IMR-90 (cell line): ENCODE measurements around the gene NR5A2.

Source experiments
- BHLHE40 ChIP-seq: fragments of 150-350 bp; IDR thresholded peaks from 2 replicates; pipeline ENCODE4 v1.6.1; 2016; ENCODE audit warnings: mild to moderate bottlenecking, low read depth, low read length
- CEBPB ChIP-seq: IDR thresholded peaks from 2 replicates; pipeline ENCODE4 v1.6.1; 2012; ENCODE audit warnings: low read depth, low read length, improper control_type of control experiment
- CTCF ChIP-seq: conservative IDR thresholded peaks from 2 replicates; pipeline ENCODE4 v1.5.1; 2012; ENCODE audit warnings: mild to moderate bottlenecking, low read depth, low read length, improper control_type of control experiment
- FOS ChIP-seq: fragments of 150-350 bp; IDR thresholded peaks from 2 replicates; pipeline ENCODE4 v1.6.1; 2016; ENCODE audit warnings: low read depth, low read length
- POLR2A ChIP-seq: IDR thresholded peaks from 2 replicates; pipeline ENCODE4 v1.6.1; 2012; ENCODE audit warnings: mild to moderate bottlenecking, low read depth, low read length
- RAD21 ChIP-seq: IDR thresholded peaks from 2 replicates; pipeline ENCODE4 v1.6.1; 2012; ENCODE audit warnings: low read length, improper control_type of control experiment
- RCOR1 ChIP-seq: IDR thresholded peaks from 2 replicates; pipeline ENCODE4 v1.6.1; 2012; ENCODE audit warnings: mild to moderate bottlenecking, low read length, improper control_type of control experiment; ENCODE audit not compliant: insufficient replicate concordance

- TF ChIP-seq CTCF (no peak), FOS (no peak), RCOR1 (no peak), POLR2A (no peak), RAD21 (no peak), BHLHE40 (no peak), CEBPB (no peak)
Measured at GRCh38 chr1:200048244-200048643, 20.7 kb downstream of the NR5A2 start.
